Measurements from ENCODE around the gene MIB2.

GRCh38 chr1:1597275-1597930 is 17.9 kb upstream of the MIB2 start:
- TF ChIP-seq CTCF (IDR thresholded peaks at IDR 0.05) (peak in 2 of 4 donors; percentile 16 to 17), POLR2A (IDR thresholded peaks at IDR 0.05) (no peak)

All from right lobe of liver (tissue), 4 donors.